Brain microvascular endothelial cell (primary cell): ENCODE data around the gene LRMDA.

ENCODE experiments used
- DNase-seq: peaks from one replicate; pipeline ENCODE4 v3.0.0-alpha.2; 2020
- H3K27ac ChIP-seq: fragments of 250-450 bp; sonication (Bioruptor Pico); 2 replicates; pipeline ENCODE4 v1.5.1; 2020; ENCODE audit warnings: mild to moderate bottlenecking, moderate library complexity
- H3K27me3 ChIP-seq: fragments of 250-450 bp; sonication (Bioruptor Pico); replicated peaks from 2 replicates; pipeline ENCODE4 v1.5.1; 2020; ENCODE audit warnings: mild to moderate bottlenecking
- H3K36me3 ChIP-seq: fragments of 250-450 bp; sonication (Bioruptor Pico); replicated peaks from 2 replicates; pipeline ENCODE4 v1.5.1; 2020; ENCODE audit warnings: mild to moderate bottlenecking
- H3K4me3 ChIP-seq: 2 replicates; pipeline ENCODE4 v1.5.1; 2011; ENCODE audit warnings: low read depth, mild to moderate bottlenecking, control low read depth, low read length, moderate library complexity
- in situ Hi-C: cut with HindIII; loops from 2 replicates; pipeline ENCODE4 v1.10.0; 2017; ENCODE audit warnings: low sequenced_read_pairs, low pct_ligation_motif_present
- TF ChIP-seq, protein P1 (sequence below): IDR thresholded peaks from 2 replicates; pipeline ENCODE4 v1.5.1; 2011; ENCODE audit warnings: low read depth, mild to moderate bottlenecking, moderate library complexity, low read length, control low read depth, inconsistent platforms; ENCODE audit errors: missing control alignments

The LRMDA gene

DNA sequence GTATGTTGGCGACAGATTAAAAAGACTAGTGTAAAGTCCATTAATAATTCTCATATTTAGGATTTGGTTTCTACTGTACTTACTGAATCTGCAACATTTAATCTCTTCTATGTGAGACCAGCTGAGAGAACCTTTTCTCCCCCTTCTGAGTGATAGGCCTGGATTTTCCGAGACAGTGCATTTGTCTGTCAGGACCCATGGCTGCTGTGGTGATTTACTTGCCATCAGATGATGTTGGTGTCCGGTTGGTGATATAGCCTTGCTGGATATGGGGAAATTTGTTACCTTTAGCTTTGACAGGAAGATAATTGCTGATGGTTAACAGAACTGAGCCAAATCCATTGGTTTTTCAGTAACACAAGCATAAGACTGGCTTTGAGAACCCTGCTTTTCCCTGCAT is 517.2 kb downstream of the LRMDA start:
- DNase-seq, result no peak
- H3K27ac ChIP-seq, result no peak overlapping the region
- H3K4me3 ChIP-seq, result no peak overlapping the region
- in situ Hi-C loops, result no loop called here
- TF ChIP-seq, protein P1, sequence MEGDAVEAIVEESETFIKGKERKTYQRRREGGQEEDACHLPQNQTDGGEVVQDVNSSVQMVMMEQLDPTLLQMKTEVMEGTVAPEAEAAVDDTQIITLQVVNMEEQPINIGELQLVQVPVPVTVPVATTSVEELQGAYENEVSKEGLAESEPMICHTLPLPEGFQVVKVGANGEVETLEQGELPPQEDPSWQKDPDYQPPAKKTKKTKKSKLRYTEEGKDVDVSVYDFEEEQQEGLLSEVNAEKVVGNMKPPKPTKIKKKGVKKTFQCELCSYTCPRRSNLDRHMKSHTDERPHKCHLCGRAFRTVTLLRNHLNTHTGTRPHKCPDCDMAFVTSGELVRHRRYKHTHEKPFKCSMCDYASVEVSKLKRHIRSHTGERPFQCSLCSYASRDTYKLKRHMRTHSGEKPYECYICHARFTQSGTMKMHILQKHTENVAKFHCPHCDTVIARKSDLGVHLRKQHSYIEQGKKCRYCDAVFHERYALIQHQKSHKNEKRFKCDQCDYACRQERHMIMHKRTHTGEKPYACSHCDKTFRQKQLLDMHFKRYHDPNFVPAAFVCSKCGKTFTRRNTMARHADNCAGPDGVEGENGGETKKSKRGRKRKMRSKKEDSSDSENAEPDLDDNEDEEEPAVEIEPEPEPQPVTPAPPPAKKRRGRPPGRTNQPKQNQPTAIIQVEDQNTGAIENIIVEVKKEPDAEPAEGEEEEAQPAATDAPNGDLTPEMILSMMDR, result no peak
- H3K36me3 ChIP-seq, result no peaks in the 10 kb centered on the region
- H3K27me3 ChIP-seq, result no peaks in the 10 kb centered on the region

DNA sequence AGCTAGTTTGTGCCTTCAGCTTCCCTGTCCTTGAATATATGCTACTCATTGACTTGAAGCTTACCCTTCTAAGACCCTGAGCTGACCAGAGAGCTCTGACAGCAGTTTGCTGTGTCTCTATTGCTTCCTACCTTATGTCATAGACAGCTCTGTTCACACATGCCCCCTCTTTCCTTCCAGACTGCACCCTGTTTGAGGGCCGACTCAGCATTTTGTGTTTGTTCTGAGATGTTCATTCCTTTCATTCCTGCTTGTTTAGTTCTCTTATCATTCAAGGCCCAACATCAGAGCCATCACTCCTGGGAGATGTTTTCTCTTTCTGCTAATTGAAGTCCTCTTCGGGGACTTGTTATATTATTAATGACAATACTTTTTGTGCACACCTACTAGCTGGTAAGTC is 518.9 kb downstream of the LRMDA start:
- in situ Hi-C loops, result no loop called here
- no peak for DNase-seq
- Histone ChIP-seq H3K27ac (no peak overlapping the region), H3K4me3 (no peak overlapping the region), H3K36me3 (no peaks in the 10 kb centered on the region), H3K27me3 (no peaks in the 10 kb centered on the region)
- TF ChIP-seq, protein P1, result no peak

DNA sequence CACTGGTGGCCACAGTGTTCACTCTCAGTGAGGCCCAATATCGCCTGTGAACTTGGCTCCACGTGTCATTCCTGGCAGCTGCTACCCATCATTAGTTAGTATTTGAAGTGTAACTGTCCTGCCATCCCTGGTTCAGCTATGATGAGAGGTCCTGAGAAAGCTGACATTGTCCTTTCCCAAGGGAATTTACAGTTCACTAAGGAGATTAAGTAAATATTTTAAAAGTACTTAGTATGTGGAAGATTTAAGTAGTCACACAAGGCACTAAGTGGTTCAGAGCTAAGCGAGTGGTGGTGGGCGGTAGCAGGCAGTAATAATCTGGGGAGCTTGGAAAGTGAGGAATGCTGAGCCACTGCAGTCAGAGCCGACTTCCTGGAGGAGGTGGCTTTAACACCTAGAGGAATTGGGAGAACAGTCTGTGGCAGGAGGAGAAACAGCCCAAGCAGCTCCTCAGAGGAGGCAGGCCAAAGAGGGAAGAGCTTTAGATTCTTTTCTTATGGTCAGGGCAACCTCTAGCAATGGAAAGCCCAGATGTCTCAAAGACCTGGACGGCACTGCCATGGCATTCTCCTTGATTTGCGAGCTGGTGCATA is 519.7 kb downstream of the LRMDA start:
- no peaks in the 10 kb centered on the region for H3K36me3 ChIP-seq
- H3K27ac ChIP-seq, result no peak overlapping the region
- no peak overlapping the region for H3K4me3 ChIP-seq
- TF ChIP-seq, protein P1, result no peak
- no peak for DNase-seq
- H3K27me3 ChIP-seq, result no peaks in the 10 kb centered on the region
- in situ Hi-C loops, result no loop called here

DNA sequence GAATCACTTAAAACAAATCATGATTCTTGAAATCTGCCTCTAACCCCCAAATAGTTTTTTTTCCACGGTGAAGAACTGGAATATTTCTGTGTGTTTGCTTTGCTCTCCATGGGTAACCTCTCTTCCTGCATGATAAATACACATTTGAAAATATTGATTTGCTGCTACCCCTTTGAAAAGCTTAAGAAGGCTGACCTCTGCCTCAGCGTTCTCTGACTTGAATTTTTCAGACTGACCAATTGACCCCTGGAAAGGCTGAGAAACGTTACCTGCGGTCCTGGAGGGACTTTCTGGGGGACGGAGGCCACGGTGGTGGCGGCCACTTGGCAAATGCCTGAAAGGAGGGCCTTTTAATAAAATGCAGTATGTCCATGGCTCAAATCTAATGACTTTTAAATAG is 520.2 kb downstream of the LRMDA start:
- TF ChIP-seq, protein P1, result no peak
- Histone ChIP-seq H3K27me3 (no peaks in the 10 kb centered on the region), H3K36me3 (no peaks in the 10 kb centered on the region), H3K4me3 (no peak overlapping the region), H3K27ac (no peak overlapping the region)
- in situ Hi-C loops, result no loop called here
- no peak for DNase-seq

DNA sequence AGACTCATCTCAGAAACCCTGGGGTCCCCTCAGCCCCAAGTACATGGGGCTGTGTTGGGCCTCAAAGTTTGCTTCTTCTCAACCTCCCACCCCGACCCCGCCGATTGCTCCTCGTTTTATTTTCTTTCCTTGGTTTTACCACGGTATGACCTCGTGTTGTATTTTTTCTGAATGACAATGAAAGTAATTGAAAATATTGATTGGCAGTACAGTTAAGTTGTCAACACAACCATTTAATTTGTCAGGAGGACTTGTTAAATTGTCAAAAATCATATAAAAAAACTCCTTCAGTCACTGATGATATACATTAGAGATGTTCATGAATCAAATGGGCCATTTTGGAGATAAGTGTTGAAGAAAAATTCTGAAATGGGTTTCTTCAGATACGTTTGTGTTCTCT is 520.7 kb downstream of the LRMDA start:
- TF ChIP-seq, protein P1, result no peak
- Histone ChIP-seq H3K4me3 (no peak overlapping the region), H3K36me3 (no peaks in the 10 kb centered on the region), H3K27ac (no peak overlapping the region), H3K27me3 (no peaks in the 10 kb centered on the region)
- in situ Hi-C loops, result no loop called here
- no peak for DNase-seq

DNA sequence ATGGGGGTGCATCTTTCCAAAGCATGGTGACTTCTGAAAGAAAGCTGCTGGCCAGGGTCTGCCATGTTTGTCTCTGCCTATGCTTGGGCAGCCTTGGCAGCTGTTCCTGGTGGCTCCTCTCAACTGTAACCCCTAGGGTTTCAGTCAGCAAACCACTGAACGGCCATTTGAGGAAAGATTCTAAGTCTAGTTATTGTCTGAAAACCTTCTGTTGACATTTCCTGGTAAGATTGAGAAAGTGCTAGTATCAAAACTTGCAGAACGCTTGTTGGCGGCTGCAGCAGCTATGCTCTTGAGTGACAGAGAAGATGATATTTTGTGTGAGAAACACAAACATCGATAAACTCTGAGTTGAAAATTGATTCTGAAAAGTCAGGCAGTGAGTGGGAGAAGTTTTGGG is 523.1 kb downstream of the LRMDA start:
- TF ChIP-seq, protein P1, result no peak
- in situ Hi-C loops, result no loop called here
- Histone ChIP-seq H3K4me3 (no peak overlapping the region), H3K36me3 (no peaks in the 10 kb centered on the region), H3K27ac (no peak overlapping the region), H3K27me3 (no peaks in the 10 kb centered on the region)
- no peak for DNase-seq
